IMR-90 (cell line): Measurements from ENCODE around the gene PDE5A.
"Not testable (repeated sequence)": the region's sequence is repeated elsewhere in the genome, so short reads cannot be mapped to it uniquely, and the experiment has no call there.

Experiments used
- BHLHE40 ChIP-seq: fragments of 150-350 bp; IDR thresholded peaks from 2 replicates; pipeline ENCODE4 v1.6.1; 2016; ENCODE audit warnings: mild to moderate bottlenecking, low read depth, low read length
- CEBPB ChIP-seq: IDR thresholded peaks from 2 replicates; pipeline ENCODE4 v1.6.1; 2012; ENCODE audit warnings: low read depth, low read length, improper control_type of control experiment
- CTCF ChIP-seq: conservative IDR thresholded peaks from 2 replicates; pipeline ENCODE4 v1.5.1; 2012; ENCODE audit warnings: mild to moderate bottlenecking, low read depth, low read length, improper control_type of control experiment
- ELK1 ChIP-seq: fragments of 150-350 bp; IDR thresholded peaks from 2 replicates; pipeline ENCODE4 v1.6.1; 2016; ENCODE audit warnings: low read depth, mild to moderate bottlenecking, low read length, moderate library complexity, borderline replicate concordance
- FOS ChIP-seq: fragments of 150-350 bp; IDR thresholded peaks from 2 replicates; pipeline ENCODE4 v1.6.1; 2016; ENCODE audit warnings: low read depth, low read length
- MAFK ChIP-seq: IDR thresholded peaks from 2 replicates; pipeline ENCODE4 v1.6.1; 2012; ENCODE audit warnings: low read depth, low read length, improper control_type of control experiment
- MAZ ChIP-seq: IDR thresholded peaks from 2 replicates; pipeline ENCODE4 v1.6.1; 2012; ENCODE audit warnings: low read depth, mild to moderate bottlenecking, low read length, improper control_type of control experiment, moderate library complexity, borderline replicate concordance
- MXI1 ChIP-seq: IDR thresholded peaks from 2 replicates; pipeline ENCODE4 v1.6.1; 2012; ENCODE audit warnings: low read depth, mild to moderate bottlenecking, low read length, moderate library complexity, borderline replicate concordance
- POLR2A ChIP-seq: IDR thresholded peaks from 2 replicates; pipeline ENCODE4 v1.6.1; 2012; ENCODE audit warnings: mild to moderate bottlenecking, low read depth, low read length
- RAD21 ChIP-seq: IDR thresholded peaks from 2 replicates; pipeline ENCODE4 v1.6.1; 2012; ENCODE audit warnings: low read length, improper control_type of control experiment
- RCOR1 ChIP-seq: IDR thresholded peaks from 2 replicates; pipeline ENCODE4 v1.6.1; 2012; ENCODE audit warnings: mild to moderate bottlenecking, low read length, improper control_type of control experiment; ENCODE audit not compliant: insufficient replicate concordance
- RFX5 ChIP-seq: IDR thresholded peaks from 2 replicates; pipeline ENCODE4 v1.8.0; 2012; ENCODE audit warnings: low read depth, mild to moderate bottlenecking, low read length, moderate library complexity
- SMC3 ChIP-seq: fragments of 150-350 bp; IDR thresholded peaks from 2 replicates; pipeline ENCODE4 v1.6.1; 2016; ENCODE audit warnings: low read depth, mild to moderate bottlenecking, antibody characterized with exemption, low read length, moderate library complexity
- USF2 ChIP-seq: fragments of 150-350 bp; IDR thresholded peaks from 2 replicates; pipeline ENCODE4 v1.6.1; 2017; ENCODE audit warnings: mild to moderate bottlenecking, antibody characterized with exemption, low read length, low read depth

- not testable (repeated sequence) for TF ChIP-seq CTCF, POLR2A, ELK1, CEBPB, MXI1, MAFK, USF2, MAZ, SMC3, RFX5, RCOR1, RAD21, FOS, BHLHE40
Measured at GRCh38 chr4:119469039-119469438, 159.6 kb downstream of the PDE5A start.
